Measurements from ENCODE around the gene ALS2CL. TPM values are rescaled to one million over a fixed set of nuclear protein-coding genes. Genes with fewer than 3 reads are reported as not detected.

ALS2CL gene
- total and polyA plus RNA-seq, 12 donors: 1.5 to 48.3 (median 10.1) TPM

GRCh38 chr3:46714728-46715506, 21.4 kb upstream of the ALS2CL start:
- no peak overlapping the region for H3K27ac ChIP-seq
- intact Hi-C loops (cut with DNase I): loop anchor here in 1 of 2 donors (10.0 kb wide), 1 partner anchor 640 kb away; no protein-coding TSS in a partner anchor
- TF ChIP-seq CTCF (IDR thresholded peaks at IDR 0.05) (no peak), POLR2A (IDR thresholded peaks at IDR 0.05) (no peak)

GRCh38 chr3:46713898-46714552, 20.5 kb upstream of the ALS2CL start:
- TF ChIP-seq CTCF (IDR thresholded peaks at IDR 0.05): no peak
- TF ChIP-seq POLR2A (IDR thresholded peaks at IDR 0.05): no peak
- peaks cover 9% of the 10 kb centered on the region for H3K27me3 ChIP-seq
- H3K4me3 ChIP-seq: no peak overlapping the region
- intact Hi-C loops (cut with DNase I): loop anchor here in 1 of 2 donors (10.0 kb wide), 1 partner anchor 641 kb away; no protein-coding TSS in a partner anchor
- H3K36me3 ChIP-seq (replicated peaks in 1 of 2): no peaks in the 10 kb centered on the region
- WGBS, 4 donors: 78 to 85% (median 82%) methylated on average over 2 to 22 of the region's 22 CpGs
- DNase-seq: peak in 5 of 7 donors; percentile 46 to 75 (median 55)
- no peaks in the 10 kb centered on the region for H3K9me3 ChIP-seq (replicated peaks in 1 of 3)
- no peaks in the 10 kb centered on the region for H3K4me1 ChIP-seq (replicated peaks in 1 of 2)
- no peak overlapping the region for H3K27ac ChIP-seq

More at GRCh38 chr3:46714728-46715506, 21.4 kb upstream of the ALS2CL start:
- Histone ChIP-seq H3K4me1 (replicated peaks in 1 of 2) (no peaks in the 10 kb centered on the region), H3K9me3 (replicated peaks in 1 of 3) (no peaks in the 10 kb centered on the region), H3K27me3 (peaks cover 9% of the 10 kb centered on the region), H3K36me3 (replicated peaks in 1 of 2) (no peaks in the 10 kb centered on the region), H3K4me3 (no peak overlapping the region)
- DNase-seq: no peak
- 88% methylated on average over 10 of the region's 10 CpGs for WGBS, 4 donors

GRCh38 chr3:46713050-46713897, 19.8 kb upstream of the ALS2CL start:
- TF ChIP-seq CTCF (IDR thresholded peaks at IDR 0.05): no peak
- TF ChIP-seq POLR2A (IDR thresholded peaks at IDR 0.05): no peak
- no peak overlapping the region for H3K27ac ChIP-seq
- intact Hi-C loops (cut with DNase I): loop anchor here in 1 of 2 donors (10.0 kb wide), 1 partner anchor 642 kb away; no protein-coding TSS in a partner anchor
- DNase-seq: peak in 2 of 7 donors; percentile 12 to 24
- WGBS, 4 donors: 83 to 92% (median 87%) methylated on average over 12 to 14 of the region's 14 CpGs
- no peak overlapping the region for H3K4me3 ChIP-seq
- H3K36me3 ChIP-seq (replicated peaks in 1 of 2): no peaks in the 10 kb centered on the region
- H3K4me1 ChIP-seq (replicated peaks in 1 of 2): no peaks in the 10 kb centered on the region
- no peaks in the 10 kb centered on the region for H3K9me3 ChIP-seq (replicated peaks in 1 of 3)
- peaks cover 8% of the 10 kb centered on the region for H3K27me3 ChIP-seq
